SK-N-MC (cell line): ENCODE measurements around the gene IDH3A.

Source experiments
- EZH2 ChIP-seq: fragments of 200-600 bp; sonication (generic); IDR thresholded peaks from one replicate; pipeline ENCODE4 v1.6.1; 2017; ENCODE audit warnings: antibody characterized with exemption
- POLR2AphosphoS5 ChIP-seq: IDR thresholded peaks from 2 replicates; pipeline ENCODE4 v1.6.1; 2012; ENCODE audit warnings: mild to moderate bottlenecking, low read depth, low read length, borderline replicate concordance

GRCh38 chr15:78205337-78205736 is 56.2 kb downstream of the IDH3A start:
- TF ChIP-seq EZH2 (no peak), POLR2AphosphoS5 (no peak)
